ENCODE data around the gene GBP1.
"Not testable (repeated sequence)": the region's sequence is repeated elsewhere in the genome, so short reads cannot be mapped to it uniquely, and the experiment has no call there.

Gene GBP1

GRCh38 chr1:89060091-89060490, 4.9 kb downstream of the GBP1 start:
- DNase-seq (ENCODE audit: extremely low read depth in 1 of 2, low read depth in 1 of 2): no peak

GRCh38 chr1:89051955-89052312, 13.1 kb downstream of the GBP1 start:
- no peak for DNase-seq (ENCODE audit: extremely low read depth in 1 of 2, low read depth in 1 of 2)

- DNase-seq (ENCODE audit: extremely low read depth in 1 of 2, low read depth in 1 of 2): no peak
These were observed 13.6 kb downstream of the GBP1 start for GRCh38 chr1:89051300-89051954.

- no peak for DNase-seq (ENCODE audit: extremely low read depth in 1 of 2, low read depth in 1 of 2)
These were observed 14.4 kb downstream of the GBP1 start for GRCh38 chr1:89050649-89051033.

GRCh38 chr1:89049901-89050648, 14.9 kb downstream of the GBP1 start:
- not testable (repeated sequence) for DNase-seq (ENCODE audit: extremely low read depth in 1 of 2, low read depth in 1 of 2)

GRCh38 chr1:89049187-89049586, 15.8 kb downstream of the GBP1 start:
- DNase-seq (ENCODE audit: extremely low read depth in 1 of 2, low read depth in 1 of 2): not testable (repeated sequence)

- no peak for DNase-seq (ENCODE audit: extremely low read depth in 1 of 2, low read depth in 1 of 2)
These were observed 17.3 kb downstream of the GBP1 start for GRCh38 chr1:89047734-89048133.

- DNase-seq (ENCODE audit: extremely low read depth in 1 of 2, low read depth in 1 of 2): not testable (repeated sequence)
These were observed 18.5 kb downstream of the GBP1 start for GRCh38 chr1:89046318-89047183.

GRCh38 chr1:89044970-89045721, 19.9 kb downstream of the GBP1 start:
- DNase-seq (ENCODE audit: extremely low read depth in 1 of 2, low read depth in 1 of 2): no peak

- no peak for DNase-seq (ENCODE audit: extremely low read depth in 1 of 2, low read depth in 1 of 2)
These were observed 21.1 kb downstream of the GBP1 start for GRCh38 chr1:89043940-89044339.

- no peak for DNase-seq (ENCODE audit: extremely low read depth in 1 of 2, low read depth in 1 of 2)
These were observed 22.5 kb downstream of the GBP1 start for GRCh38 chr1:89042491-89042890.

- DNase-seq (ENCODE audit: extremely low read depth in 1 of 2, low read depth in 1 of 2): no peak
These were observed 23.3 kb downstream of the GBP1 start for GRCh38 chr1:89041721-89042120.

GRCh38 chr1:89041119-89041641, 23.8 kb downstream of the GBP1 start:
- DNase-seq (ENCODE audit: extremely low read depth in 1 of 2, low read depth in 1 of 2): no peak

- DNase-seq (ENCODE audit: extremely low read depth in 1 of 2, low read depth in 1 of 2): no peak
These were observed 24.7 kb downstream of the GBP1 start for GRCh38 chr1:89040315-89040626.

- no peak for DNase-seq (ENCODE audit: extremely low read depth in 1 of 2, low read depth in 1 of 2)
These were observed 27.8 kb downstream of the GBP1 start for GRCh38 chr1:89037186-89037585.

GRCh38 chr1:89035080-89035479, 29.9 kb downstream of the GBP1 start:
- no peak for DNase-seq (ENCODE audit: extremely low read depth in 1 of 2, low read depth in 1 of 2)

- not testable (repeated sequence) for DNase-seq (ENCODE audit: extremely low read depth in 1 of 2, low read depth in 1 of 2)
These were observed 31.0 kb downstream of the GBP1 start for GRCh38 chr1:89034004-89034403.

- DNase-seq (ENCODE audit: extremely low read depth in 1 of 2, low read depth in 1 of 2): not testable (repeated sequence)
These were observed 36.0 kb downstream of the GBP1 start for GRCh38 chr1:89029051-89029450.

GRCh38 chr1:89025928-89026327, 39.1 kb downstream of the GBP1 start:
- no peak for DNase-seq (ENCODE audit: extremely low read depth in 1 of 2, low read depth in 1 of 2)

GRCh38 chr1:89023026-89023425, 42.0 kb downstream of the GBP1 start:
- no peak for DNase-seq (ENCODE audit: extremely low read depth in 1 of 2, low read depth in 1 of 2)
